Kidney tubule cell (primary cell): ENCODE data around the gene FAM83C.

Experiments used
- DNase-seq: peaks from one replicate; pipeline ENCODE4 v3.0.0-alpha.2; 2018; ENCODE audit warnings: low spot score

Gene FAM83C

GRCh38 chr20:35291654-35292503, at the start of gene FAM83C:
Gene FAM83C (minus strand): TSS chr20:35292425. CDS start chr20:35292304, 121 bp downstream.
- no peak for DNase-seq

GRCh38 chr20:35341366-35342028, 49.3 kb upstream of the FAM83C start:
- peak; percentile 19 for DNase-seq

- no peak for DNase-seq
These were observed 48.2 kb upstream of the FAM83C start for GRCh38 chr20:35340436-35340835.

- no peak for DNase-seq
These were observed 47.4 kb upstream of the FAM83C start for GRCh38 chr20:35339636-35340035.

- DNase-seq: peak; percentile 72
These were observed 46.8 kb upstream of the FAM83C start for GRCh38 chr20:35339007-35339406.

GRCh38 chr20:35334311-35335101, 42.3 kb upstream of the FAM83C start:
- DNase-seq: no peak

GRCh38 chr20:35333606-35334005, 41.4 kb upstream of the FAM83C start:
- no peak for DNase-seq

GRCh38 chr20:35332540-35333200, 40.4 kb upstream of the FAM83C start:
- no peak for DNase-seq

- peak; percentile 62 for DNase-seq
These were observed 37.4 kb upstream of the FAM83C start for GRCh38 chr20:35329435-35330139.

GRCh38 chr20:35328689-35329088, 36.5 kb upstream of the FAM83C start:
- DNase-seq: no peak

- DNase-seq: no peak
These were observed 36.0 kb upstream of the FAM83C start for GRCh38 chr20:35328095-35328685.

GRCh38 chr20:35327074-35327976, 35.1 kb upstream of the FAM83C start:
- DNase-seq: peak; percentile 83

GRCh38 chr20:35326740-35327073, 34.5 kb upstream of the FAM83C start:
- no peak for DNase-seq

GRCh38 chr20:35326021-35326739, 34.0 kb upstream of the FAM83C start:
- no peak for DNase-seq

GRCh38 chr20:35325401-35325800, 33.2 kb upstream of the FAM83C start:
- no peak for DNase-seq

GRCh38 chr20:35320396-35321126, 28.3 kb upstream of the FAM83C start:
- DNase-seq: peak; percentile 98

GRCh38 chr20:35319871-35320197, 27.6 kb upstream of the FAM83C start:
- DNase-seq: peak; percentile 87

- DNase-seq: peak; percentile 91
These were observed 27.1 kb upstream of the FAM83C start for GRCh38 chr20:35319192-35319870.
